Stimulated activated CD8-positive, alpha-beta memory T cell treated with anti-CD3 and anti-CD28 coated beads, Interleukin-15, amount 100 ng/mL, for 4 hours (primary cell): Measurements from ENCODE around the gene LENEP.

ENCODE experiments used
- DNase-seq, 2 donors: peaks; one replicate each; pipeline ENCODE4 v3.0.0-alpha.2; 2020; ENCODE audit warnings: low read depth in 2 of 2

The LENEP gene

GRCh38 chr1:154998818-154999570, 5.6 kb downstream of the LENEP start:
- DNase-seq, result peak; percentile 60

GRCh38 chr1:154999571-155000410, 6.4 kb downstream of the LENEP start:
- DNase-seq, result no peak

GRCh38 chr1:155000411-155000725, 7.0 kb downstream of the LENEP start:
- DNase-seq, result no peak

- DNase-seq, result peak; percentile 48 to 67
Observed at GRCh38 chr1:155000726-155001424, 7.5 kb downstream of the LENEP start.

- no peak for DNase-seq
Observed at GRCh38 chr1:155001425-155001674, 8.0 kb downstream of the LENEP start.

- DNase-seq, result peak; percentile 93 to 97
Observed at GRCh38 chr1:155001675-155002463, 8.5 kb downstream of the LENEP start.

GRCh38 chr1:155002464-155003226, 9.3 kb downstream of the LENEP start, which contains the start of gene ZBTB7B:
TSS of gene ZBTB7B (plus strand) at chr1:155002802. CDS start at chr1:155014661, 11,859 bp downstream.
- no peak for DNase-seq

- no peak for DNase-seq
Observed at GRCh38 chr1:155003227-155003765, 9.9 kb downstream of the LENEP start.

GRCh38 chr1:155003766-155004351, 10.5 kb downstream of the LENEP start:
- DNase-seq, result no peak

- DNase-seq, result no peak
Observed at GRCh38 chr1:155004352-155005075, 11.1 kb downstream of the LENEP start.

- DNase-seq, result no peak
Observed at GRCh38 chr1:155005076-155006011, 12.0 kb downstream of the LENEP start.

GRCh38 chr1:155006601-155007101, 13.3 kb downstream of the LENEP start:
- DNase-seq, result no peak

GRCh38 chr1:155007251-155007828, 14.0 kb downstream of the LENEP start:
- no peak for DNase-seq

- no peak for DNase-seq
Observed at GRCh38 chr1:155008015-155008941, 14.9 kb downstream of the LENEP start.

GRCh38 chr1:155009221-155009711, 15.9 kb downstream of the LENEP start:
- DNase-seq, result no peak

- no peak for DNase-seq
Observed at GRCh38 chr1:155009742-155010141, 16.4 kb downstream of the LENEP start.
